Measurements from ENCODE around the gene NAPEPLD.
"Not testable (repeated sequence)": the region's sequence is repeated elsewhere in the genome, so short reads cannot be mapped to it uniquely, and the experiment has no call there.

The NAPEPLD gene

DNA sequence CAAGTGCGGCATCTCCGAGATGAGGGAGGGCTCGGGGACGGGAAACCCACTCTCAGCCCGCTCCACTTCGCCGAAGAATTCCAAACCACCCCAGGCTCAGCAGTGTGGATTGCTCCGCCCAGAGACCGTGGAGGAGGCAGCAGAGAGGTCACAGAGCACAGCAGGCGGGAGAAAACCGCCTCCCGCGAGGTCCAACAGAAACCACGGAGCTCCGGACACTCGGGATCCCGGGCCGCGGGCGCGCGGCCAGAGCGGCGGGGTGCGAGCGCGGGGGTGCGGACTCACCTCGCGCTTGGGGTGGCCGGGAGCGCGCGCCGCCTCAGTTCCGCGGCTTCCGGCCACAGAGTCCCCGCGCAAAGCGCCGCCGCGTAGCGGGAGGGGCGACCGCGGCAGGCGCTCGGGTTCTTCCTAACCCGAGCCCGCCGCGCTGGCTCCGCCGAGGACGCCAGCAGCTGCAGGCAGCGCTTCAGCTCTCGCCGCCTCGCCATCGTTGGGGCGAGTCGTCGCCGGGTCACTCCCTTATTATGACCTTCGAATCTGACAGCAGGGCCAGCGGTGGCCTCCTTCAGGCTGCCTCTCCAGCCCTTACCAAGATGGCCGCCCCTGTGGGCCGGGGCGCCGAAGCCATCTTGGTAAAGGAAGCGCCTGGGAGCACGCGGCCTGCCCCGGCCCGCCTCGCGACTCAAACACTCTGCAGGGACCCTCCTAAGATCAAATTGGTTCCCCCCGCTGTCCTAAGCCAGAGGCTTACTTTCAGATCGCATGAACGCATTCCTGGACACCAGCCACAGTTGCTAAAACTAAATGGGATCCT lies at the start of gene NAPEPLD:
TSS of gene NAPEPLD (minus strand) at position 106 of the 814 bp plus-strand sequence. CDS start 20,323 bp downstream, outside the sequence.
- Histone ChIP-seq H3K27me3 (replicated peaks; ENCODE audit: control insufficient read depth, insufficient read depth, low read length) (no peaks in the 10 kb centered on the region), H3K4me3 (replicated peaks; ENCODE audit: low read depth, low read length) (peak within 1 kb of the TSS; percentile 89), H3K36me3 (ENCODE audit: control insufficient read depth, insufficient read depth, low read length) (no peaks in the 10 kb centered on the region)
- DNase-seq (ENCODE audit: extremely low read depth, insufficient read length): peak; percentile 93
- TF ChIP-seq, protein P1, sequence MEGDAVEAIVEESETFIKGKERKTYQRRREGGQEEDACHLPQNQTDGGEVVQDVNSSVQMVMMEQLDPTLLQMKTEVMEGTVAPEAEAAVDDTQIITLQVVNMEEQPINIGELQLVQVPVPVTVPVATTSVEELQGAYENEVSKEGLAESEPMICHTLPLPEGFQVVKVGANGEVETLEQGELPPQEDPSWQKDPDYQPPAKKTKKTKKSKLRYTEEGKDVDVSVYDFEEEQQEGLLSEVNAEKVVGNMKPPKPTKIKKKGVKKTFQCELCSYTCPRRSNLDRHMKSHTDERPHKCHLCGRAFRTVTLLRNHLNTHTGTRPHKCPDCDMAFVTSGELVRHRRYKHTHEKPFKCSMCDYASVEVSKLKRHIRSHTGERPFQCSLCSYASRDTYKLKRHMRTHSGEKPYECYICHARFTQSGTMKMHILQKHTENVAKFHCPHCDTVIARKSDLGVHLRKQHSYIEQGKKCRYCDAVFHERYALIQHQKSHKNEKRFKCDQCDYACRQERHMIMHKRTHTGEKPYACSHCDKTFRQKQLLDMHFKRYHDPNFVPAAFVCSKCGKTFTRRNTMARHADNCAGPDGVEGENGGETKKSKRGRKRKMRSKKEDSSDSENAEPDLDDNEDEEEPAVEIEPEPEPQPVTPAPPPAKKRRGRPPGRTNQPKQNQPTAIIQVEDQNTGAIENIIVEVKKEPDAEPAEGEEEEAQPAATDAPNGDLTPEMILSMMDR (IDR thresholded peaks at IDR 0.05; ENCODE audit: insufficient read depth, low read length, poor library complexity, severe bottlenecking): no peak

DNA sequence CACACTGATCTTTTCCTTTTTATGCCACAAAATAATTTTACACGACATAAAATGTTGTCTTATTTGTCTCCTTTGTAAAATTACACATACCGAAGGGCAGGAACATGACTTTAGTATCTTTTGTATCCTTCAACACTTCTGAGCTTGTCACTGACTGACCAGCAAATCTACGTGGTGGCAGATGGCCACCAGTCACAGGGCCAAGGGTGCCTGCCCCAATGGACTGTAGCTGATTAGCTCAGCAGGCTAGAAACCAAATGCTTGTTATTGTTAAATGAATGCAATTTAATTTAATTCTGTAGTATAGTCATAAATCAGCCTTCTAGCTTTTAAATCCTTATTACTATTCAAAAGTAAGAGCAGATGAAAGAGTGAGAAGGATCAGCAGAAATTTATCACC lies 49.2 kb upstream of the NAPEPLD start:
- H3K4me3 ChIP-seq (replicated peaks; ENCODE audit: low read depth, low read length); H3K36me3 ChIP-seq (ENCODE audit: control insufficient read depth, insufficient read depth, low read length); DNase-seq (ENCODE audit: extremely low read depth, insufficient read length); H3K27me3 ChIP-seq (replicated peaks; ENCODE audit: control insufficient read depth, insufficient read depth, low read length): not testable (repeated sequence)

DNA sequence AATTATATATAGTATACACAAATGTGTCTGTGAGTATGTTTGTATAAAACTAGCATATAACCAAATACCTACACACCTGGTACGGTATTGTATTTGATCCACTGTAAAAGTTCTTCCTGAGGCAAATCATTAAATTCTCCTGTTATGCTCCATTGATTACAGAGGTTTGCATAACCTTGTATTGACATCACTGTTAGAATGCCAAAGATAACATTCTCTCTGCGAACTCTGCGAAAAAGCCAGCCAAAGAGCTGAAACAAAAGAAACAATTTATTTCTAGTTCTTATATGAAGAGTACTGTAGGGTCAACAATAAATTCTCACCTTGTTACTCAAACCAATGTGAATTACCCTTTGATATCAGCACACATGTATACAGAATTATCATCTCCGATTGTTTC lies 46.5 kb upstream of the NAPEPLD start:
- DNase-seq (ENCODE audit: extremely low read depth, insufficient read length); H3K4me3 ChIP-seq (replicated peaks; ENCODE audit: low read depth, low read length): not testable (repeated sequence)

DNA sequence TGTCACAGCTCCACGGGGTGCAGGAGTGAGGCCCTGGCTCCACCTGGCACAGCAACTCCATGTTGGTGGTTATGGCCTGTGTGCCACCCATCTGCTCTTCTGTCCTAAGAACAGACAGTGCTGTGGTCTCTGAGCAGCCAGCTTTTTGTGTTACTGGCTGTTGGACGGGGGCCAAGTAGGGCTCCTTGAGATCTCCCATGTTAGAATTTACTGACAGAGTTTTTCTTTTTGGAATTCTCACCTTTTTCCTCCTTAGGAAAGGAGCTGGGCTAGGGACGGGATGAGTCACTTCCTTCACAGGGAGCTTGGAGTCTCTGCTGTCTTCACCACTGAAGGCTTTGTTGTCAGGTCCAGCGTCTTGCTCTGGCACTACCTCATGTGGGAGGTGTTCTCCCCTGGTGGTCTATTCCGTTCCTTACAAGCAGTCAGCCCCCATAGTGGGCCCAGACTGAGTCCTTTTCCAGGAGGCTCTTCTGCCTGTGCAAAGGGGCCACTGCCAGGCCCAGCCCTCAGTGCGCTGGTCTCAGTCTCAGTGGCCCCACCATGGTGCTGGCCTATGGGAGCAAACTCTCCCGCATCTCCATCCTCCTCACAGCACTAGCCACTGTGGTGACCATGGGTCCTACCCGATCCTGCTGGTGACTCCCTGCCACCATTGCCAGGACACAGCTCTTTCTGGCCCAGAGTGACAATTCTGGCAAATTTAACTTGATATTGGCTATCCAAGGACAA lies 23.7 kb upstream of the NAPEPLD start:
- not testable (repeated sequence) for H3K27me3 ChIP-seq (replicated peaks; ENCODE audit: control insufficient read depth, insufficient read depth, low read length); DNase-seq (ENCODE audit: extremely low read depth, insufficient read length); H3K4me3 ChIP-seq (replicated peaks; ENCODE audit: low read depth, low read length); H3K36me3 ChIP-seq (ENCODE audit: control insufficient read depth, insufficient read depth, low read length)

More for the DNA sequence above, 46.5 kb upstream of the NAPEPLD start:
- not testable (repeated sequence) for H3K27me3 ChIP-seq (replicated peaks; ENCODE audit: control insufficient read depth, insufficient read depth, low read length); H3K36me3 ChIP-seq (ENCODE audit: control insufficient read depth, insufficient read depth, low read length)

DNA sequence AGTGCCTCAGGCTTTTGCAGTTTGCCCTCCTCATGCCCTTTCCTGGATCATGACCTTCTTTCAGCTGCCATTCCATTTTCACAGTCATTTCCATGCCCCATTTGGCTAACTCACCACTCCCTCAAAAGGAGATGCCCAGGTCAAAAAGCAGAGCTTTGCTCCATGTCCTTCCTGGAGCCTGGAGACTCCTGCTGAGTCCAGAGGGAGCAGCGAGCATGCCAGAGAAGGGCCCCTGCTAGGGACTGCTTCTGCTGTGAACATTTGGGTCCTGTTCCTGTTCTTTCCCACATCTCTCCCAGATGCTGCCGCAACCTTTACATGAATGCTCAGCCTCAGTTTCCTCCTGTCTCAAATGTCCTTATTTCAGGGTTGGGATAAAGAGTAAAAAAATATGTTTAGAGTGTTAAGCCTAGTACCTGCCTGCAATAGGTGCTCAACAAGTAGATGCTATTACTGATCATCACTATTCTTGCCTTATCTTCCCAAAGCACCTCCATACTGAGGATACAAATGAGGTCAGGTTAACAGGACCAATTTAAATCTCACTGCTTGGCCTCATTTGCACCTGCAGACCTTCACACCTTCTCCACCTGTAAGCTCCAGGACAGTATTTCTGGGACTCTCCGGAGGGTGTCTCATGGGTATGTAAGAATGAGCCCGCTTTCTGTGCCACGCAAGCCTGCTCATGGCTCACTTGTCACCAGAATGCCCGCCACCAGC lies 23.0 kb upstream of the NAPEPLD start:
- not testable (repeated sequence) for H3K4me3 ChIP-seq (replicated peaks; ENCODE audit: low read depth, low read length); H3K36me3 ChIP-seq (ENCODE audit: control insufficient read depth, insufficient read depth, low read length); DNase-seq (ENCODE audit: extremely low read depth, insufficient read length); H3K27me3 ChIP-seq (replicated peaks; ENCODE audit: control insufficient read depth, insufficient read depth, low read length)

DNA sequence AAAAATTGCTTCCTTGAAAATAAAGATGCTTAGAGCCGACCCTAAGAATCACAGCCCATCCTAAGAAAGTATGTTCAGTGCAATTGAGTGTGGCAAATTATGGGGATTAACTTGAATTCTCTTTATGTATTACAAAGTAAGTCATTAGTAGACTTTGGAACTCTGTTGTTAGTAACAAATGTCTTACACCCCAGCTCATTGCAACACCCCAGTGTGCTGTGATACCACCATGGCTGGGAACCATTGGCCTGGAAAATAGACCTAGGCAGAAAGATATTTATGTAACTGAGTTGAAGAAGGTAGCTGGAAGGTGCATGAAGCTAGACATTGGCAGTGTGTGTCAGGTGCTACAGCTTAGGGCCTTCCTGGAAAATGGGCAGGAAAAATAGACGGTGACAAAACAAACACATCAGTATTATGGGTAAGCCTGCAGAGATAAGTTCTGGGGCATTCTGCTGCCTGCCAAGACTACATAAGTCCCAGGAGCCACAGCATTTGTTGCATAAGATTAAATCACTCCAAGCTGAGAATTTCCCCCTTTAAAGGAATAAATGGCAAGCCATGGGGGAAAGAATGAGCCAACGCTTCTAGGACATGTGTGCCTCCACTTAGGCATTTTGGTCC lies 18.1 kb upstream of the NAPEPLD start:
- DNase-seq (ENCODE audit: extremely low read depth, insufficient read length); H3K4me3 ChIP-seq (replicated peaks; ENCODE audit: low read depth, low read length); H3K27me3 ChIP-seq (replicated peaks; ENCODE audit: control insufficient read depth, insufficient read depth, low read length); H3K36me3 ChIP-seq (ENCODE audit: control insufficient read depth, insufficient read depth, low read length): not testable (repeated sequence)

DNA sequence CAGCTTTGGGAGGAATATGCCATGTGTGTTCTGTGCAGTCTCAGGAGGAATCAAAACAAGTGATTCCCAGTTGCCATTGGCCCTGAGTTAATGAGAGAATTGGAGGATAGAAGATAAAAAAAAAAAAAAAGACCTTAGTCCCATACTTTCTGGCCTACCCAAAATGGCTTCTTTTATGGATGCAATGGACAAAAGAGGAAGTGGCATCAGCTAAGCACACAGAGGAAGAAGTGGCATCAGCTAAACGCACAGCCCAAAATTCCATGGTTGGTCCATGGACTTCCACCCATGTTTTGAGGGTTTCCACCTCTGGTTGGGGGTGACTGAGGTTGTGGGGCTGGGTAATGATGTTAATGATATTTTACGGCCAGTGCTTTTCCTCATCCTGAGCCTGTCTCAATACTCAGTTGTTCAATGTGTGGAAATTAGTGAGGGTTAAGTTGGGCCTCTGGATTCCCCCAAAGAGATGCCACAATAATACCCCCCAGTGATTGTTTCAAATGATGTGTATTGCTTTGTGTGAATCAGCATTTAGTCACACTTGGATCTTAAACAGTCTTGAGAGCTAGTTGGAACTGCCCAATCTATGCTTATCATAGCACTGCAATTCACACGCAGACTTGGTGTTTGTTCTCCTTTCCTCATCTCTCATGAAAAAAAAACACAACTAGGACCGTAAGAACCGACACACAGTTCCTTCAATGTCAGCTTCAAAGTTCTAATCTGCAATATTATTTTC lies 14.4 kb upstream of the NAPEPLD start:
- DNase-seq (ENCODE audit: extremely low read depth, insufficient read length); H3K36me3 ChIP-seq (ENCODE audit: control insufficient read depth, insufficient read depth, low read length); H3K27me3 ChIP-seq (replicated peaks; ENCODE audit: control insufficient read depth, insufficient read depth, low read length); H3K4me3 ChIP-seq (replicated peaks; ENCODE audit: low read depth, low read length): not testable (repeated sequence)

DNA sequence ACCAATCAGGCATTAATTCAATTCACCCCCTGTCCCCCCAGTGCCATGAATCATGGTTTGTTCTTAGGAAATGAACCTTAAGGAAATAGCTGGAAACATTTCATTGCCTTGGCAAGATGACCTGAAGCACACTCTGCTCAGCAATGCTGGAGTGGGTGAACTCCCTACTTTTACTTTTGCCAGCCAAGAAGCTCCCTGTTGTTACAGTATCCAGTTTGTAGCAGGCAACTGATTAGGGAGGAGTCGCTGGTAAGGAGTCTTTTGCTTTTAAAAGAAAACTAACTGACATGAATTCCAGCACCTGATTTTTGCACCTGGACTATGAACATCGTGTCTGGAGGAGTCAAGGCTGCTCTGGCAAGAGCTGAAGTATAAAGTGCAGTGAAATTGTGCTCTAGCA lies 13.7 kb upstream of the NAPEPLD start:
- not testable (repeated sequence) for H3K4me3 ChIP-seq (replicated peaks; ENCODE audit: low read depth, low read length); H3K27me3 ChIP-seq (replicated peaks; ENCODE audit: control insufficient read depth, insufficient read depth, low read length); H3K36me3 ChIP-seq (ENCODE audit: control insufficient read depth, insufficient read depth, low read length); DNase-seq (ENCODE audit: extremely low read depth, insufficient read length)

DNA sequence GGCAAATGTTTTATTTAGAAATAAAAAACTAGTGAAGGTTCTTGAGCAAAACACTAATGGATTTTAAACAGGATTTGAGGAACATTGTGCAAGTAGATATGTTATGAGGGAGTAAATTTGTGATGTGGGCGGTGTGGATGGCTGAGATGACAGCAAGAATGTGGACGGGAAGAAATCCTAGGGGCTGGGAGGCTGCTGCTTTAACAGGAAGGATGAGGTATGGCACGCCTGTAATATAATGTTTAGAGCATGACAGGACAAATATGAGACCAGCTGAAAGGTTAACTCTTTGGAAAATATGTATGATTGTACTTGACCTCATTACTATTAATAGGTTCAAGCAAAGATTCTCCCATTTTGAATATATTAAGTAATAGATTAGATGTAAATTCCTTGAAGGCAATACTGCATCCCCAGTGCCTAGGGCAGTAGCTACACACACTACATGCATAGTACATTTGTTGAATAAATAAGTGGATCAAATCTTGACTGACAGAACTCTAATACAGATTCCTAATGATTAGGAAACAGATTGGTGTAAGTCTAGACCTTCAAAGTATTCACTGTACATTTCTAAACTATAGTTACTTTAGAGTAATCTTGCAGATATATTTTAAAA lies 13.2 kb upstream of the NAPEPLD start:
- H3K36me3 ChIP-seq (ENCODE audit: control insufficient read depth, insufficient read depth, low read length); H3K27me3 ChIP-seq (replicated peaks; ENCODE audit: control insufficient read depth, insufficient read depth, low read length); H3K4me3 ChIP-seq (replicated peaks; ENCODE audit: low read depth, low read length); DNase-seq (ENCODE audit: extremely low read depth, insufficient read length): not testable (repeated sequence)

DNA sequence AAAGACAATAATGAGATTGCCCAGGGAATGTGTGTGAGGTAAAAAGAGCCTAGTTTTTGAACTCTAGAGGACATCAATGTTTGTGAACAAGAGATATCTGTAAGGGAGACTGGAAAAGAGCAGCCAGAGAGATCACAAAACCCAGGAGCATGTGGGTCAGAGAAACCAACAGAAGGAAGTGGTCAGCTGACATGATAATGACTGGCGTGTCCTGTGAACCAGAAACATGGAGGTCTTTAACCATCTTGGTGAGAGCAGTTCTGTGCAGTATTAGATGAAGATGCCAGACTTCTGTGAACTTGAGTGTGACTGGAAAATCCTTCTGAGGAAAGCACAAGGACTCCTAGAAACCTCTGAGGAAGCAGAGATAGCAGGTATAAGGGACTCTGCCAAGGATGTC lies 10.2 kb upstream of the NAPEPLD start:
- not testable (repeated sequence) for H3K4me3 ChIP-seq (replicated peaks; ENCODE audit: low read depth, low read length); H3K36me3 ChIP-seq (ENCODE audit: control insufficient read depth, insufficient read depth, low read length); DNase-seq (ENCODE audit: extremely low read depth, insufficient read length); H3K27me3 ChIP-seq (replicated peaks; ENCODE audit: control insufficient read depth, insufficient read depth, low read length)

DNA sequence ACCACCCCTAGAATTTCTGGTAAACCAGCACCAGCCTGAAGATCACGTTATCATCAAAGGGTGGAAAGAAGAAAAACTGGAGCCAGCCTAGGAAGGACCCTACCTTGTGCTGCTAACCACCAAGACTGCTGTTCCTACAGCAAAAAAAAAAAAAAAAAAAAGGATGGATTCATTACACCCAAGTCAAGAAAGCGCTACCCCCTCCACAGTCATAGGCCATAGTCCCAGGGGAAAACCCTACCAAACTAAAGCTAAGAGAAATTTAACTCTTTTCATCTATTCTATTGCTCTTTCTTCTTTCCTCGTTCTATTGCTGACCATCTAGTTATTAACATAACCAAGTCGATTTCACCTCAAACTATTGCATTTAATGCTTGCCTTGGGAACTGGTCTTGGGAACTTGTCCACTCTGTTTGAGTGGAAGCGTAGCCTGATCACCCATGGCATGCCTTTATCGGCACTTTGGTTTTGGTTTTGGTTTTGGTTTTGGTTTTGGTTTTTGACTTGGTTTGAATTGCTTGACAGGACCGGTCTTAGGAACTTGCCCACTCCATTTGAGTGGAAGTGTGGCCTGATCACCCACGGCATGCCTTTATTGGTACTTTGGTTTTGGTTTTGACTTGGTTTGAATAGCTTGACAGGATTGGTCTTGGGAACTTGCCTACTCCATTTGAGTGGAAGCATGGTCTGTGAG lies 6.6 kb upstream of the NAPEPLD start:
- not testable (repeated sequence) for H3K36me3 ChIP-seq (ENCODE audit: control insufficient read depth, insufficient read depth, low read length); DNase-seq (ENCODE audit: extremely low read depth, insufficient read length); H3K27me3 ChIP-seq (replicated peaks; ENCODE audit: control insufficient read depth, insufficient read depth, low read length)
- H3K4me3 ChIP-seq (replicated peaks; ENCODE audit: low read depth, low read length): peak overlapping the region; percentile 36
